GM18873 (cell line): ENCODE data around the gene LYZ.

Experiments used
- ATAC-seq: cut with Tn5 transposase; IDR thresholded peaks from one replicate; pipeline ENCODE4 v1.9.1; 2021; ENCODE audit warnings: mild to moderate bottlenecking, moderate library complexity, moderate number of reproducible peaks; ENCODE audit not compliant: unreplicated experiment, low FRiP score

Gene LYZ

DNA sequence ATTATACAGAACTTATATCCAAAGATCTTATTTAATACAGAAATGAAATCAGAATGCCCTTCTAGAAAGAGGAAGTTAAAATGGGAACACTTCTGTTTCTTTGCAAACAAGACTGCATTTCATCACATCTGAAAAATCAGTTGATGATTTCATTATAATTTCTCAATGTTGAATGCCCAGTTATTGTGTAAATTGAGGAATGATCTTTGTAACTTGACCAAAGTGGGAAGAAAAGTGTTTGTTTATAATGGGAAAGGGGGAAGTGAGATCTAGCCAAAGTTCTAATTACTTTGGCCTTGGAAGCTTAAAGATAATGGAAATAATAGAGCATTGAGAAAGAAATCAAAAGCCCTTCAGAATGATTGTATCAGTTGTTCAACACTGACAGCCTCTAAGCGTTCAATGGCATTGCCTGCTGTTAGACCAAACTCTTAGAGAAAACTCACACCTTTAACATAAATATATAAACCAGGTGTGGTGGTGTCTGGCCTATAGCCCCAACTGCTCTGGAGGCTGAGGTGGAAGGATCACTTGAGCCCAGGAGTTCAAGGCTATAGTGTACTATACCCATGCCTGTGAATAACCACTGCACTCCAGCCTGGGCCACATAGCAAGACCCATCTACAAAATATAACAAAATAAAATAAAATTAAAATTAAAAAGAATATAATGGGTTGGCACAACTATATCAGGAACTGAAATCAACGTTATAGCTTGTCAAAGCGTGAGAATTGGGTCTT, 9.9 kb upstream of the LYZ start:
- ATAC-seq: no peak

DNA sequence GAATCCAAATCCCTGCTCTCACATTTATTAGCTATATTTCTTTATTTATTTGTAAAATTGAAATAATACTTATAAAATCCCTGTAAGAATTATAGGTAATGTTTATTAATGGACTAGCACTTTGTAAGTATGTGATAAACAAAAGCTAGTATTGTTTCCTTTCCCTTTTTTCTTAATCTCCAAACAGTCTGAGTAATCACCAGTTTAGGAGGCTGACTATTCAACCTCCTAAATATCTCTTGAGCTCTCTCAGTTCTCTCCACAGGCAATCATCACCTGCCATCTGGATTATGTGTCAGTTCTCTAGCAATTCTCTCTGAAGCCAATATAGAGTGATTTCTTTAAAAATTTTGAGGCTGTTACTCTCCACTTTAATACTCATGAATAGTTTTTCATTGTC, 9.2 kb upstream of the LYZ start:
- ATAC-seq: no peak

DNA sequence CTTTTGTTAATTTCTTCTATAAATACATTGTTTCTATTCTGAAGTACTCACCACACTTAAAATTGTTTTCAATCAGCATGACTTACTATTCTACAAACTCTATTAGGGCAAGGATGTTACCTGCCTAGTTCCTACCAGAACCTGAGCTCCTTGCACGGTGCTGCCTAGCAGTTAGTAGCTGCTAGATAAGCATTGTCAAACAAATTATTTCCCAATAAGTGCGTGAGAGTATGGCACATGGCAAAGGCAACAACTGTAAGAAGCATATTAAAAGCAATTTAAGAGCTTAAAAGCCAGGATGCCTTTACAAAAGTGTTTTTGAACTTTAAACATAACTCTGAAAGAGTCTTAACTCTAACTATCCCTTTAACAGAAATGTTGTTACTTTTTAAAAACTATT, 8.2 kb upstream of the LYZ start:
- ATAC-seq: no peak

DNA sequence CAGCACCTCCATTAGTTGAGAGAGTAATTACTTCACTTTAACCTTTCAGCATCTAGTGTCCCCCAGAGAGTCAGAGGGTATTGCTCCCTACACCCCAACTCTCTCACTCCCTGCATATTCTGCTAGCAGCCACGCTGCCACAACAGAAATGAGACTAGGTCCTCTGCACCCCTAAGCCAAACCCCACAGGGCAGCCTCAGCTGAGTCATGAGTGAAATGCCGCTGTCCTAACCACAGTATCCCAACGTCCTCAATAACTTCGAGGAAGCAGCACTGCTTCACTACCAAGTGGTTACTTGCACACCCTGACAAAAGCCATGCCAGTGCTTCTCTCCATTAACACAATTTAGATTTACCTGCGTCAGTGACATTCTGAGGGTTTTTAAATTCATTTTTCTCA, 6.9 kb upstream of the LYZ start:
- no peak for ATAC-seq

DNA sequence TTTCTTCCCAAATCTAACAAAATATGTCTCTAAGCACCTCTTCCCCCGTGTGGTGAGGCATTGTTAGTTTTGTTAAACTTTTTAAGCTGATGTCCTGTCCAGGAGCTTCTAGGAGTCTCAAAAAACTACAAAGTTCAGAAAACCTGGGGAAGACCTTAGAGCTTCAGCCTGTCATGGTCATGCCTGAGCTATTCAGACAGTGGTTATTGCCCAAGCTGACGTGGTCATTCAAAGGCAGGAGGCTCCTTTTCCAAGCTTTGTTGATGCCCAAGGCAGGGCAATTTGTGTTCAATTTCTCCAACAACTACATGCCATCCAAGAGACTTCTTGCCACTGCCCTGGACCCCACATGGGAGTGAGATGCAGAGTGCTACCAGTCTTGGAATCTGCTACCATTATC, 5.8 kb upstream of the LYZ start:
- no peak for ATAC-seq

DNA sequence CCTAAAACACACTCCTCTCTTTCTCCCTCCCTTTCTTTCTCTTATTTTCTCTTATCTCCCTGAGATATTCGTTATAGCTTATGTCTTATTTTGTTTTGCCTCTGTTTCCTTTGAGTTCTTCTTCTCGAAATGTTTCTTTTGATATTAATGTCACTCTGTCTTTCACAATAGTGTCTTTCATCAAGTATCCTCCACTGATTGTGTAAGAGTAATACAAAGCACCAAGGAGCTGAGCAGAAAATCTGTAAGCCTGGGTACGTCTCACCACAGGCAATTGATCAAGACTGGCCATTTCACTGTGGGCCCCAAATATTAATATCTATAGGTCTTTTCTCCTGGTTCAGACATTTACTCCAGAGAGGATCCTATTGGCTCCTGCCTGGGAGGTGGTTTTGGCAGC, 4.8 kb upstream of the LYZ start:
- no peak for ATAC-seq

DNA sequence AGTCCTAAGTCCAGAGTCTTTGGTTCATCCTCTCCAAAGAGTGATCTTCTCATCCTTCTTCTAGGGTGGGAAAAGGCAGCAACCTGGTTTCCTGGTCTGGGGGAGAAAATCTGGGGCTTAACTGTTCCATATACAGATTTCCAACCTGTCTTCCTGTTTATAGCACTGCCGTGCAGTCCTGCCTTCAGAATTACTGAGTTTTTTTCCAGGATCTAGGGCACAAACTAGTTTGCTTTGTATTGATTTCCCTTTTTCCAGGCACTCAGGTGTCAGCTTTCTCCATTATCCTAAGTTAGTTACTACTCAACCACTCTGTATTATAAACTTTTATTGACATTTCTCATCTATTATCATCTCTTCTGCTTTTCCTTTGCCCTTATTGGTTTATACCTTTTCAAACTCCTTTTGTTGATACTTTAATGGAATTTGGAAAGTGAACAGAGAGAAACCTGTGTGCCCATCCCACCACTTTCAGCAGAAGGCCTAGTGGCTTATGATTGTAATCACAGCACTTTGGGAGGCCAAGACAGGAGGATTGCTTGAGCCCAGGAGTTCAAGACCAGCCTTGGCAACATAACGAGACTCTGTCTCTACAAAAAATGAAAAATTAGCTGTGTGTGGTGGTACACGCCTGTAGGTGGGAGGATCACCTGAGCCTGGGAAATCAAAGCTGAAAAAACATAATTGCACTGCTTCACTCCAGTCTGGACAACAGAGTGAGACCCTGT, 4.1 kb upstream of the LYZ start:
- ATAC-seq: no peak

DNA sequence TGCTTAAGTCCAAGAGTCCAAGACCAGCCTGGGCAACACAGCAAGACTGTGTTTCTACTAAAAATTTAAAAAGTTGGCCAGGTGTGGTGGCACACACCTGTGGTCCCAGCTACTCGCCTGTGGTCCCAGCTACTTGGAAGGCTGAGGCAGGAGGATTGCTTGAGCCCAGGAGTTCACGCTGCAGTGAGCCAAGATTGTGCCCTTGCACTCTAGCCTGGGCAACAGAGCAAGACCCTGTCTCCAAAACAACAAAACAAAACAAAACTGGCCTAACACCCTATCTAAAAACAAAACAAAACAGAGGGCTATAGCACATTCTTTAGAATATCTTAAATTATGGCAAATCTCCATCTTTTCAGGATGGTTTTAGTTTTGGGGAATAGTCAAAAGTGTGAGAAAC, 3.1 kb upstream of the LYZ start:
- ATAC-seq: no peak

DNA sequence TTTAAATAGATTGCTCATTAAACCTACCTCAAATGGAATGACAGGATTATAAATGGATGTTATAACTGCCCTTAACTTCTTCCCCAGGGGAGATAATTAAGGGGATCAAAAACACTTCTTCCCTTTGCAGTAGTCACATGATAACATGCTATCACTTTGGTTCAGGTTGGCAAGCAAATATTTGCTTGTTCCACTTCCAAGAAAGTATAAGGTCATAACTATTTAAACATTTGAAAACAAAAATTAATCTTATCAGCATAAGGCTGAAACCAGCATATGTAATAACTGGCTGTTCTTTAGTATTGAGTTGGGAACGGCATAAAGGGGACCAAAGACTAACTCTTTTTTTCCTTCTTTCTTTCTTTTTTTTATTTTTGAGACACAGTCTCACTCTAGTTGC, 2.4 kb upstream of the LYZ start:
- no peak for ATAC-seq

DNA sequence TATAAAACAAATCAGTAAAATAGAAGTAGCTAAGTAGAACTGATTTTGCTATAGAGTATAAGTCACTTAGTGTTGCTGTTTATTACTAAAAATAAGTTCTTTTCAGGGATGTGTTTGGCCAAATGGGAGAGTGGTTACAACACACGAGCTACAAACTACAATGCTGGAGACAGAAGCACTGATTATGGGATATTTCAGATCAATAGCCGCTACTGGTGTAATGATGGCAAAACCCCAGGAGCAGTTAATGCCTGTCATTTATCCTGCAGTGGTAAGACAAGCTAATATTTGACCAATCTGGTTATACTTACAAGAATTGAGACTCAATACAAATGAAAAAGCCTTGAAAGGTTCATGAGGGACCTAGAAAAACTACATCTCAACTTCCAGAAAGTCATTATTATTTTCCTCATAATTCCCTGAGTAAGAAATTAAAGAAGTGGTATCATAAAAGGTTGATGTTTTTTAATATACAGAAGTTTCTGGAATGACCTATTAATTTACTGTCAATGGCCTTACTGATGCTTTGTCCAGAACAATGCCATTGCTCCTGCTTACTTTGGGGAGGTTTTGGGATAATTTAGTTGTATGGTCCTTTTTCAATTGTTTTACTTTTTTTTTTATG, 1.9 kb downstream of the LYZ start:
- no peak for ATAC-seq

DNA sequence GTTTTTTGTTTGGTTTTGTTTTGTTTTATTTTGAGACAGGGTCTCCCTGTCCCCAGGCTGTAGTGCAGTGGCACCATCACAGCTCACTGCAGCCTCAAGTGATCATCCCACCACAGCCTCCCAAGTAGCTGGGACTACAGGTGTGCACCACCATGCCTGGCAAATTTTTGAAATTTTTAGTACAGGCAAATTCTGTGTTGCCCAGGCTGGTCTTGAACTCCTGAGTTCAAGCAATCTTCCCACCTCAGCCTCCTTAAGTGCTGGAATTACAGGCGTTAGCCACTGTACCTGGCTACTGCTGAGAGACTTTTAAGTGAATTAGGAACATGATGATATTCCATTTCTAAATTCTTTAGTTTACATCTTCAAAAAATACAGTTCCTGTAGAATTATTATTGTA, 2.6 kb downstream of the LYZ start:
- ATAC-seq: no peak

DNA sequence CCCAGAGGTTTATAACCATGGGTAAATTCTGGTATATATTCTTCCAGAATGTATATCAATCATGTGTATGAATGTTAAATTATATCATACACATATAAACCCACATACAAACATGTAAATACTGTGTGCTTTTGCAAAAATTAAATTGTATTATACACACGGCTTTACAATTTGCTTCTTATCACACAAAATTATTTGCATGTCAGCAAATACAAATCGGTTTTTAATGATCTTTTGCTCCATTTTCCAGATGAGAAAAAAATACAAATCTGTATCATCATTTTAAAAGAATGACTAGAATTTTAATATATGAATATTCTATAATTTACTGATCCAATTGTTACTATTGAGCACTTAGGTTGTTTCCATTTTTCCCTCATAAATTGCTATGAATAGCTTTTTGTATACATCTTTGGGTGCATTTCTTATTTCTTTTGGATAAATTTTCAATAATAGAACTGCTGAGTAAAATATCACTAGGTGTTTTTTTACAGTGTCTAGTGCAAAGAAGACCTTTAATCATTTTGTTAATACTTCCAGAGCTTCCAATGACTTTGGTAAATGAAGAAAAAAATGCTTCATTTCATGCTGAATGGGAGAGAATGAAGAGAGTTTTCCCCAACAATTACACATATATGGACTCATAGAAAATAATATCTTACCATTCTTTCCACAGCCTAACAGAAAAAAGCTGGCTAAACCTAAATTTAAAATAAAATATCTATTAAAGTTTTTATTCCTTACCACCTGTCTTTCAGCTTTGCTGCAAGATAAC, 3.5 kb downstream of the LYZ start:
- ATAC-seq: no peak

DNA sequence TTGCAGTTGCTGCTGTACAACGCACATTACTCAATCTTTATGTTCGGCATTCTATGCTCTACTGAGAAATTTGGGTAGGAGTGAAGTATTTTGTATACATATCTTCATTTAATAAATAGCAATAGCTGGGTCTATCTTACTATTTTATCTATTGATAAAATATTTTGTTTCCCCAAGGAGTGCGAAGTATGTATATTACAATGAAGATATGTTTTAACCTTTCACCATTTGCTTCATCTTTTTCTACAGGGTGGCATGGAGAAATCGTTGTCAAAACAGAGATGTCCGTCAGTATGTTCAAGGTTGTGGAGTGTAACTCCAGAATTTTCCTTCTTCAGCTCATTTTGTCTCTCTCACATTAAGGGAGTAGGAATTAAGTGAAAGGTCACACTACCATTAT, 4.7 kb downstream of the LYZ start:
- no peak for ATAC-seq

DNA sequence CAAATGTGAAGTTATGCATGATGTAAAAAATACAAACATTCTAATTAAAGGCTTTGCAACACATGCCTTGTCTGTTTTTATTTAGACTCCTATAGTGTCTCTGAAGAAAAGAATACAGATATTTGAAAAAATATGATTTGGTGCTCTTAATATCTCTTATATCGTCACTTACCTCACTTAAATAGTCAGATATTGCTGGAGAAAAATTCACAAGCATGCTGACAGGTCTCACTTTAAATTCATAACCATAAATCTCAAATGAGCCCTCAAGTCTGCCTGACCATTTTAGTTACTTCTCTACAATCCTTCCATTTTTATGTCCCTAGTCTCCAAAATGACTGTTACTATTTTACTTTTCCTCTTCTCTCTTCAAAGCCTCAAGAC, 6.0 kb downstream of the LYZ start:
- ATAC-seq: no peak

DNA sequence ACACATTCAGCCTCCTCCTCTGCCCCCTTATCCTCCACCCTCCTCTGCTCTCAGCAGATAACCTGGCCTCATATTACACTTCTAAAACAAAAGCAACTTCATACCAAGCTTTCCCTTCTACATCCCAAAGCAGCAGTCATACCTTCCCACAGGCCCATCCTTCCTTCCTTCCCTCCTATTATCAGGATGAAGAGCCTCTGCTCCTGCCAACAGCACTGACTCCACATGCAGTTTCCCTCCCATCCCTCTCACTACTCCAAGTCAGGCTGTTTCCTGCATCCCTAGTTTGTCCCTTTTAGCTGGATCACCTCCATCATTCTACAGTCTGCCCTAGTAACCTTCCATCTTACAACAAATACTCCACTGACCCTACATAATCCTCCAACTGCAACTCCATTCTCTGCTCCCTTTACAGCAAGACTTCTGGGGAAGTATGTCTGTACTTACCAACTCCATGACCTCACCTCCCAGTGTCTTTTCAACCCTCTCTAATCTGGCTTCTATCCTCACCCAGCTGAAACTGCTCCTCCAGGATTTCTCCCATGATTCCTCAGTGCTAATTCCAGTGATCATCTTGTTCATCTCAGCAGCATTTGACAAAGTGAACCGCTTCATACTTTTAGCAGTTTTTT, 6.5 kb downstream of the LYZ start:
- ATAC-seq: no peak

DNA sequence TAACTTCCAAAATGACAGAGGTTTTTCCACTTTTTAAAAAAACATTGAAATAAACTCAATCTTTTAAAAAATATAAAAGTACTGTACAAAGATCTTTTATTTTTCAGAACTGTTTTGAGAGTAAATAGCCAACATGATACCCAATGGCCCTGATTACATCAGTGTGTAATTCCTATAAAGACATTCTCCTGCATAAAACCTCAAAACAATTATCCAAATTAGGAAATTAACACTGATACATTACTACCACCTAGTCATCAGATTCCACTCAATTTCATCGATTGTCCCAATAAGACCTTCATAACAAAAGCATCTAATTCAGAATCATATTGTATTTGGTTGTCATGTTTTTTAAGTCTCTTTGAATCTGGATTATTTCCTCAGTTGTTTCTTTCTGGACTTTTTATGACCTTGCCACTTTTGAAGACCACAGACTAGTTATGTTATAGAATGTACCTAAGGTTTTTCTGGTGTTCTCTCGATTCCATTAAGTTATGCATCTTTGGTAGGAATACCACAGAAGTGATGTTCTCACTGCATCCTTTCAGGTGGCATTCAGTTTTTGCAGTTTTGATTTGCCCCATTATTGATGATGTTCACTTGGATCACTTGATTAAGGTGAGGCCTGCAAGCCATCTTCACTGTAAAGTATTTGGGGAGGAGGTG, 7.3 kb downstream of the LYZ start:
- no peak for ATAC-seq

DNA sequence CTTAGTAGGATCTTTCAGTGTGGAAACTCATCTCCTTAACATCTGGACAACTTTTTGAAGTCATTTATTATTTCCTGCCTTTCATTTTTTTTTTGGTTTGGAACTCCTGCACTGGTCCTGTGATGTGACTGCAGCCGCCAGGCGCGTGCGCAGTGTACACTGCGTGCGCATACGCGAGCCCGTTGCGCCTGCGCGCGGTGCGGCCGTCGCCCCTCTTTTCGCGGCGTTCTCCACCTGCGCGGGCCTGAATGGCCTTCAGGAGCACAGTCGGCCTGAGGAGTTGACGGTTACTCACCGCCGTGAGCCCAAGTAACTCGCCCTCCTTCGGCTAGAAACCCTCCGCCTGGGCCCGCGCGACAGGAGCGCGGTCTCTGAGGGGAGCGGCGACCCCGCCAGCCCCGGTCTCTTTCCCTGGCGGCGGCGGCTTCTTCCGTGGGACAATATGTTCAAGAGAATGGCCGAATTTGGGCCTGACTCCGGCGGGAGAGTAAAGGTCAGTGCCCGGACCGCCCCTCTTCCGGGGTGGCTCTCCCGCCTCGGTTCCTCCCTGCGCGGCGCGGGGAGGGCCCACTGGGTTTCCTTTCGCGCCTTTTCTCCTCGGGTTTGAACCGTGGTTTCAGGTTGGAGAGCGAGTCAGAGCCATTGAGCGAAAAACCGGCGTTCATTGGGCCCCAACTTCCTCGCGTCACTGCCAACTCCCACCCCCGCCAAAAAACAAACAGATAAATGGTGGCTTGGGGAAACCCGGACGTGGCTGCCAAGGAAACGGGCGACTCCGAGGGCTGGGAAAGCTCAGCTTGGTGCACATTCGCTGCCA, 11.6 kb downstream of the LYZ start, which contains the start of gene YEATS4:
Gene YEATS4, plus strand, starts transcription at position 213 of the 817 bp plus-strand sequence. Its CDS starts 230 bp downstream, at position 443.
- ATAC-seq: peak; percentile 75

DNA sequence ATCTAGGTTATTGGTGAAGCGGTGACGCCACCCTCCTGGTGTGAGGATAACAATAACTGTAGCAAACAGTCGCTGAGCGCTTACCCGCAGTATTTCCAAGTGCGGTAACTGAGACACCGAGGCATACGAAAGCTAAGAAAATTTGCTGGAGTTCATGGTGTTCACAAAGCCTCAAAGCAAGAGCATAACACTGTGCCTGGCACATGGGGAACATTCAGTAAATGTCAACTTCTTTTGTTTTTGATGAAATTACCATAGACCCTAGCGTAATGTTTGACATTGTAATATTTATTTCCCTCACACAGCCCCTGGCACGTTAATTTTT, 12.1 kb downstream of the LYZ start:
- ATAC-seq: no peak

DNA sequence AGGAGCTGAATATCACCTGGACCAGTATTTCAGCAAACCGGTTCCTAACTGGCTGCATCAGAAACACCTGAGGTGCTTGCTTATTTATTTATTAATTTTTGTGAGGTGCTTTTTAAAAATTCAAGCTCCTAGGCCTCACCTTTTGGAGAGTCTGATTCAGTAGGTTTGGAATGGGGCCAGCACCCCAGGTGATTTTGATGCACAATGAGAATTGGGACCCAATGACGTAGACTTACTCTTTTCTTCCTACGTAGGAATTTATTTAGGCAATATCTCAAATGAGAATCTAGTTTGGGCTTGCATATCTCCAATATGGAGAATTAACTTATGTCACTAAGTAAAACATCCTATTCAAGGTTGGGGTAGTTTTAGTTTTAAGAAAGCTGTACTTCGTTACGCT, 18.6 kb downstream of the LYZ start:
- ATAC-seq: no peak
